GM12872 (cell line): Measurements from ENCODE around the gene TTR.

Experiments
- CTCF ChIP-seq: IDR thresholded peaks from 3 replicates; pipeline ENCODE4 v1.5.1; 2011; ENCODE audit warnings: low read depth, mild to moderate bottlenecking, low read length, moderate library complexity; ENCODE audit not compliant: insufficient read depth

The TTR gene

GRCh38 chr18:31590570-31590969 is 1.1 kb upstream of the TTR start:
- no peak for TF ChIP-seq CTCF

GRCh38 chr18:31591113-31591512 is 564 bp upstream of the TTR start:
- no peak for TF ChIP-seq CTCF

GRCh38 chr18:31592506-31593157 is 955 bp downstream of the TTR start:
- no peak for TF ChIP-seq CTCF

GRCh38 chr18:31595121-31595771 is 3.6 kb downstream of the TTR start:
- TF ChIP-seq CTCF: no peak

GRCh38 chr18:31596081-31596872 is 4.6 kb downstream of the TTR start:
- TF ChIP-seq CTCF: no peak

GRCh38 chr18:31598021-31598805 is 6.5 kb downstream of the TTR start:
- TF ChIP-seq CTCF: no peak

- no peak for TF ChIP-seq CTCF
Observed at GRCh38 chr18:31603315-31603714, 11.6 kb downstream of the TTR start.
